ENCODE data around the gene ADD1.

ADD1 gene

GRCh38 chr4:2856266-2856665, 12.6 kb downstream of the ADD1 start:
- H3K4me3 ChIP-seq (ENCODE audit: extremely low read depth, insufficient read depth, low read length, poor library complexity, severe bottlenecking), result no peak overlapping the region
- peaks cover 38% of the 10 kb centered on the region for H3K36me3 ChIP-seq (ENCODE audit: control insufficient read depth, insufficient read depth, low read length)
- peaks cover 29% of the 10 kb centered on the region for H3K4me1 ChIP-seq (ENCODE audit: control insufficient read depth, insufficient read depth, low read length, poor library complexity, severe bottlenecking)
- no peak overlapping the region for H3K27ac ChIP-seq (ENCODE audit: low read depth, low read length, severe bottlenecking)
- H3K9me3 ChIP-seq (ENCODE audit: control insufficient read depth, low read length), result no peaks in the 10 kb centered on the region
- WGBS, 2 experiments (ENCODE audit: insufficient coverage in 2 of 2), result 93% methylated on average over 2 of the region's 3 CpGs; no CpG with 5 or more reads in 1 of the 2 experiments

- WGBS, 2 experiments (ENCODE audit: insufficient coverage in 2 of 2), result 96 to 100% methylated on average over 2 of the region's 5 CpGs
- H3K9me3 ChIP-seq (ENCODE audit: control insufficient read depth, low read length), result no peaks in the 10 kb centered on the region
- H3K4me3 ChIP-seq (ENCODE audit: extremely low read depth, insufficient read depth, low read length, poor library complexity, severe bottlenecking), result no peak overlapping the region
- peaks cover 36% of the 10 kb centered on the region for H3K36me3 ChIP-seq (ENCODE audit: control insufficient read depth, insufficient read depth, low read length)
- no peak overlapping the region for H3K27ac ChIP-seq (ENCODE audit: low read depth, low read length, severe bottlenecking)
- H3K4me1 ChIP-seq (ENCODE audit: control insufficient read depth, insufficient read depth, low read length, poor library complexity, severe bottlenecking), result peaks cover 41% of the 10 kb centered on the region
Observed at GRCh38 chr4:2857349-2857927, 13.8 kb downstream of the ADD1 start.

GRCh38 chr4:2858451-2859217, 15.0 kb downstream of the ADD1 start:
- WGBS, 2 experiments (ENCODE audit: insufficient coverage in 2 of 2), result 100% methylated on average over 1 to 3 of the region's 7 CpGs
- H3K27ac ChIP-seq (ENCODE audit: low read depth, low read length, severe bottlenecking), result no peak overlapping the region
- H3K36me3 ChIP-seq (ENCODE audit: control insufficient read depth, insufficient read depth, low read length), result peaks cover 27% of the 10 kb centered on the region
- no peaks in the 10 kb centered on the region for H3K9me3 ChIP-seq (ENCODE audit: control insufficient read depth, low read length)
- no peak overlapping the region for H3K4me3 ChIP-seq (ENCODE audit: extremely low read depth, insufficient read depth, low read length, poor library complexity, severe bottlenecking)
- H3K4me1 ChIP-seq (ENCODE audit: control insufficient read depth, insufficient read depth, low read length, poor library complexity, severe bottlenecking), result peaks cover 47% of the 10 kb centered on the region

- H3K27ac ChIP-seq (ENCODE audit: low read depth, low read length, severe bottlenecking), result peak overlapping the region; percentile 72
- H3K36me3 ChIP-seq (ENCODE audit: control insufficient read depth, insufficient read depth, low read length), result peaks cover 20% of the 10 kb centered on the region
- H3K4me3 ChIP-seq (ENCODE audit: extremely low read depth, insufficient read depth, low read length, poor library complexity, severe bottlenecking), result no peak overlapping the region
- 100% methylated on average over 1 of the region's 3 CpGs for WGBS, 2 experiments (ENCODE audit: insufficient coverage in 2 of 2)
- H3K4me1 ChIP-seq (ENCODE audit: control insufficient read depth, insufficient read depth, low read length, poor library complexity, severe bottlenecking), result peaks cover 54% of the 10 kb centered on the region
- no peaks in the 10 kb centered on the region for H3K9me3 ChIP-seq (ENCODE audit: control insufficient read depth, low read length)
Observed at GRCh38 chr4:2859514-2859913, 15.9 kb downstream of the ADD1 start.

GRCh38 chr4:2860391-2861348, 17.0 kb downstream of the ADD1 start:
- no peak overlapping the region for H3K4me3 ChIP-seq (ENCODE audit: extremely low read depth, insufficient read depth, low read length, poor library complexity, severe bottlenecking)
- no peaks in the 10 kb centered on the region for H3K9me3 ChIP-seq (ENCODE audit: control insufficient read depth, low read length)
- H3K4me1 ChIP-seq (ENCODE audit: control insufficient read depth, insufficient read depth, low read length, poor library complexity, severe bottlenecking), result peaks cover 61% of the 10 kb centered on the region
- WGBS, 2 experiments (ENCODE audit: insufficient coverage in 2 of 2), result 50 to 71% methylated on average over 3 to 5 of the region's 6 CpGs
- H3K27ac ChIP-seq (ENCODE audit: low read depth, low read length, severe bottlenecking), result peak overlapping the region; percentile 72
- H3K36me3 ChIP-seq (ENCODE audit: control insufficient read depth, insufficient read depth, low read length), result peaks cover 11% of the 10 kb centered on the region

GRCh38 chr4:2861631-2862436, 18.2 kb downstream of the ADD1 start:
- Histone ChIP-seq H3K36me3 (ENCODE audit: control insufficient read depth, insufficient read depth, low read length) (peaks cover 4% of the 10 kb centered on the region), H3K4me3 (ENCODE audit: extremely low read depth, insufficient read depth, low read length, poor library complexity, severe bottlenecking) (no peak overlapping the region), H3K4me1 (ENCODE audit: control insufficient read depth, insufficient read depth, low read length, poor library complexity, severe bottlenecking) (peaks cover 68% of the 10 kb centered on the region), H3K27ac (ENCODE audit: low read depth, low read length, severe bottlenecking) (peak overlapping the region; percentile 44), H3K9me3 (ENCODE audit: control insufficient read depth, low read length) (no peaks in the 10 kb centered on the region)
- 80 to 87% methylated on average over 1 to 3 of the region's 4 CpGs for WGBS, 2 experiments (ENCODE audit: insufficient coverage in 2 of 2)

- Histone ChIP-seq H3K4me3 (ENCODE audit: extremely low read depth, insufficient read depth, low read length, poor library complexity, severe bottlenecking) (no peak overlapping the region), H3K36me3 (ENCODE audit: control insufficient read depth, insufficient read depth, low read length) (peaks cover under 1% of the 10 kb centered on the region), H3K4me1 (ENCODE audit: control insufficient read depth, insufficient read depth, low read length, poor library complexity, severe bottlenecking) (peaks cover 75% of the 10 kb centered on the region), H3K9me3 (ENCODE audit: control insufficient read depth, low read length) (no peaks in the 10 kb centered on the region), H3K27ac (ENCODE audit: low read depth, low read length, severe bottlenecking) (peak overlapping the region; percentile 44)
- WGBS, 2 experiments (ENCODE audit: insufficient coverage in 2 of 2), result no CpG with 5 or more reads among the region's 1 CpG
Observed at GRCh38 chr4:2862528-2862927, 18.9 kb downstream of the ADD1 start.

GRCh38 chr4:2863649-2864048, 20.0 kb downstream of the ADD1 start:
- Histone ChIP-seq H3K9me3 (ENCODE audit: control insufficient read depth, low read length) (no peaks in the 10 kb centered on the region), H3K27ac (ENCODE audit: low read depth, low read length, severe bottlenecking) (no peak overlapping the region)

GRCh38 chr4:2865196-2865780, 21.6 kb downstream of the ADD1 start:
- 79 to 100% methylated on average over 1 to 2 of the region's 2 CpGs for WGBS, 2 experiments (ENCODE audit: insufficient coverage in 2 of 2)
- Histone ChIP-seq H3K27ac (ENCODE audit: low read depth, low read length, severe bottlenecking) (no peak overlapping the region), H3K36me3 (ENCODE audit: control insufficient read depth, insufficient read depth, low read length) (no peaks in the 10 kb centered on the region), H3K4me1 (ENCODE audit: control insufficient read depth, insufficient read depth, low read length, poor library complexity, severe bottlenecking) (peaks cover 70% of the 10 kb centered on the region), H3K4me3 (ENCODE audit: extremely low read depth, insufficient read depth, low read length, poor library complexity, severe bottlenecking) (no peak overlapping the region), H3K9me3 (ENCODE audit: control insufficient read depth, low read length) (no peaks in the 10 kb centered on the region)

More at GRCh38 chr4:2863649-2864048, 20.0 kb downstream of the ADD1 start:
- Histone ChIP-seq H3K36me3 (ENCODE audit: control insufficient read depth, insufficient read depth, low read length) (no peaks in the 10 kb centered on the region), H3K4me1 (ENCODE audit: control insufficient read depth, insufficient read depth, low read length, poor library complexity, severe bottlenecking) (peaks cover 79% of the 10 kb centered on the region), H3K4me3 (ENCODE audit: extremely low read depth, insufficient read depth, low read length, poor library complexity, severe bottlenecking) (no peak overlapping the region)
